Measurements from ENCODE around the gene NRAS. TPM values are rescaled to one million over a fixed set of nuclear protein-coding genes. Genes with fewer than 3 reads are reported as not detected.

NRAS gene
- total RNA-seq, 1 experiment from 2014 or later, result 72.9 TPM

GRCh38 chr1:114740331-114740730 lies 23.8 kb upstream of the NRAS start:
- no peak overlapping the region for H3K56ac ChIP-seq (ENCODE audit: insufficient read length, low read depth, low read length)
- H3K18ac ChIP-seq (ENCODE audit: insufficient read length, low read depth, low read length), result no peak overlapping the region
- Mint-ChIP-seq H3K27ac (no peak overlapping the region; a peak in 1 of 7 replicates), H3K27me3 (ENCODE audit: low read depth) (no peaks in the 10 kb centered on the region), H3K4me3 (no peak overlapping the region), H3K9me3 (no peaks in the 10 kb centered on the region), H3K4me1 (no peaks in the 10 kb centered on the region), H3K36me3 (ENCODE audit: insufficient read depth in 1 of 3, low read depth in 3 of 3) (peaks cover 45 to 76% (median 66%) of the 10 kb centered on the region in 3 experiments)
- no peak overlapping the region for H3K27ac ChIP-seq (ENCODE audit: insufficient read length, low read depth, low read length)
- no peak overlapping the region for H2BK12ac ChIP-seq (ENCODE audit: insufficient read length, low read depth, low read length)
- no peak overlapping the region for H2BK120ac ChIP-seq (ENCODE audit: low read depth, low read length, poor library complexity, severe bottlenecking)
- no peak for DNase-seq
- H2BK5ac ChIP-seq (ENCODE audit: insufficient read length, low read length), result no peak overlapping the region
- no peaks in the 10 kb centered on the region for H4K20me1 ChIP-seq (ENCODE audit: control insufficient read depth, insufficient read depth, insufficient read length)
- H3K4me1 ChIP-seq (ENCODE audit: insufficient read depth, low read length), result no peaks in the 10 kb centered on the region
- WGBS (ENCODE audit: extremely low coverage, insufficient read length, low lambda C conversion rate), result no CpG with 5 or more reads among the region's 1 CpG
- no peak overlapping the region for H3K4ac ChIP-seq (ENCODE audit: low read depth, low read length)
- no peak overlapping the region for H3K14ac ChIP-seq (ENCODE audit: insufficient read depth, low read length)
- H4K8ac ChIP-seq (replicated peaks; ENCODE audit: insufficient read length, low read depth, low read length), result no peak overlapping the region
- TF ChIP-seq CTCF (conservative IDR thresholded peaks at IDR 0.05), result no peak
- no peaks in the 10 kb centered on the region for H3K23me2 ChIP-seq (ENCODE audit: insufficient read length, low read depth, low read length, poor library complexity, severe bottlenecking)
- no peak overlapping the region for H2BK15ac ChIP-seq (ENCODE audit: low read depth, low read length)
- no peak overlapping the region for H3T11ph ChIP-seq (ENCODE audit: low read length)
- H3K9me3 ChIP-seq (ENCODE audit: control insufficient read depth, low read depth, low read length), result no peaks in the 10 kb centered on the region
- no peak overlapping the region for H3K23ac ChIP-seq (ENCODE audit: insufficient read length, low read depth, low read length)
- no peak overlapping the region for H4K91ac ChIP-seq (ENCODE audit: insufficient read length, low read depth, low read length)
- H3K4me2 ChIP-seq (ENCODE audit: insufficient read depth, insufficient read length, low read length), result no peak overlapping the region
- no peak overlapping the region for H2AFZ ChIP-seq (ENCODE audit: low read length)
- no peak overlapping the region for H2AK5ac ChIP-seq (ENCODE audit: insufficient read length, low read length)
- no peak overlapping the region for H4K5ac ChIP-seq (ENCODE audit: insufficient read length, low read depth, low read length)
- peaks cover 7% of the 10 kb centered on the region for H3K79me1 ChIP-seq (ENCODE audit: insufficient read depth, low read depth, low read length, poor library complexity, severe bottlenecking)
- H3K9ac ChIP-seq (ENCODE audit: extremely low read depth, insufficient read length, low read length), result no peak overlapping the region
- no peak overlapping the region for H2BK20ac ChIP-seq (ENCODE audit: low read depth, low read length, poor library complexity, severe bottlenecking)
- H3K79me2 ChIP-seq (ENCODE audit: insufficient read depth, low read length), result peaks cover 25% of the 10 kb centered on the region; the same call in 1 of the 2 replicates
- H3K27me3 ChIP-seq (ENCODE audit: insufficient read depth, low read length), result no peaks in the 10 kb centered on the region

Measured in H9 (cell line).